Keratinocyte (primary cell): ENCODE results near the gene TMEM132C. TPM values are rescaled to one million over a fixed set of nuclear protein-coding genes. Genes with fewer than 3 reads are reported as not detected.

ENCODE experiments used
- DNase-seq: peaks from one replicate; pipeline ENCODE4 v3.0.0-alpha.2; 2011; ENCODE audit warnings: low read depth, missing footprints, low spot score
- FAIRE-seq: peaks from 2 replicates; lab custom pipeline; 2011; peaks lifted over from hg19 to GRCh38; lab: Jason Lieb, UNC
- H2AFZ ChIP-seq: 2 replicates; pipeline ENCODE4 v1.6.0; 2012; ENCODE audit warnings: low read length, control low read depth, inconsistent platforms; ENCODE audit not compliant: control insufficient read depth
- H3K27ac ChIP-seq: 2 replicates; pipeline ENCODE4 v1.5.1; 2011; ENCODE audit warnings: low read length; ENCODE audit not compliant: control insufficient read depth, insufficient read depth
- H3K27me3 ChIP-seq: 3 replicates; pipeline ENCODE4 v1.6.0; 2011; ENCODE audit warnings: low read length; ENCODE audit not compliant: control insufficient read depth, insufficient read depth; ENCODE audit errors: extremely low read depth
- H3K36me3 ChIP-seq, 2 experiments: 2 replicates in 1 of 2; 3 replicates in 1 of 2; pipeline ENCODE4 v1.5.1; 2011; ENCODE audit warnings: low read length in 2 of 2, mild to moderate bottlenecking in 1 of 2; ENCODE audit not compliant: control insufficient read depth in 2 of 2, insufficient read depth in 2 of 2; ENCODE audit errors: extremely low read depth in 1 of 2
- H3K4me1 ChIP-seq: 3 replicates; pipeline ENCODE4 v1.5.1; 2011; ENCODE audit warnings: low read length; ENCODE audit not compliant: control insufficient read depth, insufficient read depth; ENCODE audit errors: extremely low read depth
- H3K4me2 ChIP-seq: 3 replicates; pipeline ENCODE4 v1.6.0; 2011; ENCODE audit warnings: low read depth, low read length; ENCODE audit not compliant: control insufficient read depth, insufficient read depth; ENCODE audit errors: extremely low read depth
- H3K4me3 ChIP-seq, 3 experiments: fragments of 200-600 bp in 1 of 3; sonication (generic) in 1 of 3; 2 replicates in 2 of 3; 3 replicates in 1 of 3; pipeline ENCODE4 v1.5.1; 2011 to 2016; ENCODE audit warnings: low read length in 3 of 3, mild to moderate bottlenecking in 3 of 3, control low read depth in 2 of 3, inconsistent platforms in 1 of 3, low read depth in 1 of 3, mixed read lengths in 1 of 3, mixed run types in 1 of 3, moderate library complexity in 1 of 3; ENCODE audit not compliant: control insufficient read depth in 2 of 3, insufficient read depth in 2 of 3; ENCODE audit errors: extremely low read depth in 1 of 3
- H3K79me2 ChIP-seq: 2 replicates; pipeline ENCODE4 v1.6.0; 2012; ENCODE audit warnings: low read length; ENCODE audit not compliant: control insufficient read depth, insufficient read depth
- H3K9ac ChIP-seq: 3 replicates; pipeline ENCODE4 v1.6.0; 2011; ENCODE audit warnings: low read length; ENCODE audit not compliant: control insufficient read depth, insufficient read depth; ENCODE audit errors: extremely low read depth
- H3K9me1 ChIP-seq: 3 replicates; pipeline ENCODE4 v1.6.0; 2011; ENCODE audit warnings: low read length; ENCODE audit not compliant: control insufficient read depth, insufficient read depth; ENCODE audit errors: extremely low read depth
- H3K9me3 ChIP-seq: 2 replicates; pipeline ENCODE4 v1.5.1; 2012; ENCODE audit warnings: low read depth, low read length; ENCODE audit not compliant: control insufficient read depth
- H4K20me1 ChIP-seq: 3 replicates; pipeline ENCODE4 v1.6.0; 2011; ENCODE audit warnings: low read length; ENCODE audit not compliant: control insufficient read depth, insufficient read depth; ENCODE audit errors: extremely low read depth
- CTCF ChIP-seq, 3 experiments: IDR thresholded peaks in 1 of 3; conservative IDR thresholded peaks in 1 of 3; optimal IDR thresholded peaks in 1 of 3; 2 replicates in 2 of 3; 3 replicates in 1 of 3; pipeline versions ENCODE3 to v1.5.1; 2011; ENCODE audit warnings: low read length in 3 of 3, mild to moderate bottlenecking in 3 of 3, moderate library complexity in 2 of 3, control low read depth in 1 of 3, inconsistent platforms in 1 of 3; ENCODE audit not compliant: insufficient read depth in 2 of 3; ENCODE audit errors: extremely low read depth in 1 of 3
- EZH2 ChIP-seq: IDR thresholded peaks from one replicate; pipeline ENCODE4 v1.6.1; 2012; ENCODE audit warnings: inconsistent platforms, mild to moderate bottlenecking, low read length, moderate library complexity
- dilution Hi-C: fragments of 300-500 bp; cut with MboI; formaldehyde crosslinking; loops from one replicate; pipeline ENCODE4 v1.7.0; 2020; ENCODE audit warnings: low sequenced_read_pairs; ENCODE audit not compliant: extremely low pct_ligation_motif_present
- polyA plus RNA-seq, 5 experiments: library from polyadenylated mRNA; depleted of rRNA in 3 of 5; stranded (reverse) in 3 of 5; stranded (forward) in 1 of 5; unstranded in 1 of 5; fragments of >200 nt; gene quantifications; 1 replicate in 1 of 5; 2 replicates in 3 of 5; 3 replicates in 1 of 5; pipeline versions ENCODE4 v1.2.1 to v1.2.3, GENCODE V29; 2011 to 2012; ENCODE audit warnings: missing spikeins in 2 of 5, low read depth in 1 of 5, low replicate concordance in 1 of 5

The TMEM132C gene
- polyA plus RNA-seq, 1 donor (not counting 4 experiments of a cell fraction or from before 2014, with no cell fraction given) = not detected

- no peaks in the 10 kb centered on the region for H4K20me1 ChIP-seq
Measured at GRCh38 chr12:128382946-128383345, 116.0 kb downstream of the TMEM132C start.

GRCh38 chr12:128383357-128383937 lies 116.5 kb downstream of the TMEM132C start:
- TF ChIP-seq EZH2 = no peak
- no peak for TF ChIP-seq CTCF (optimal IDR thresholded peaks at IDR 0.05 in 1 of 3, IDR thresholded peaks at IDR 0.05 in 1 of 3, conservative IDR thresholded peaks at IDR 0.05 in 1 of 3; ENCODE audit: extremely low read depth in 1 of 3, insufficient read depth in 2 of 3, low read length in 3 of 3)
- no peaks in the 10 kb centered on the region for H3K4me1 ChIP-seq
- no peak overlapping the region for H3K4me3 ChIP-seq
- no peaks in the 10 kb centered on the region for H3K79me2 ChIP-seq
- H4K20me1 ChIP-seq = no peaks in the 10 kb centered on the region
- H3K36me3 ChIP-seq = no peaks in the 10 kb centered on the region
- dilution Hi-C loops = no loop called here
- H3K9me1 ChIP-seq = no peaks in the 10 kb centered on the region
- no peaks in the 10 kb centered on the region for H3K27me3 ChIP-seq
- no peak overlapping the region for H3K4me2 ChIP-seq
- H3K27ac ChIP-seq = no peak overlapping the region
- FAIRE-seq = no peak
- DNase-seq = no peak
- no peak overlapping the region for H3K9ac ChIP-seq
- no peak overlapping the region for H2AFZ ChIP-seq
- H3K9me3 ChIP-seq = peaks cover 12% of the 10 kb centered on the region

More at GRCh38 chr12:128382946-128383345, 116.0 kb downstream of the TMEM132C start:
- FAIRE-seq = no peak
- no peaks in the 10 kb centered on the region for H3K9me1 ChIP-seq
- no peak overlapping the region for H2AFZ ChIP-seq
- no peaks in the 10 kb centered on the region for H3K4me1 ChIP-seq
- H3K36me3 ChIP-seq = no peaks in the 10 kb centered on the region
- no peaks in the 10 kb centered on the region for H3K79me2 ChIP-seq
- dilution Hi-C loops = no loop called here
- no peak overlapping the region for H3K4me3 ChIP-seq
- DNase-seq = no peak
- H3K9me3 ChIP-seq = peaks cover 13% of the 10 kb centered on the region
- H3K4me2 ChIP-seq = no peak overlapping the region
- H3K27me3 ChIP-seq = no peaks in the 10 kb centered on the region
- no peak for TF ChIP-seq CTCF (optimal IDR thresholded peaks at IDR 0.05 in 1 of 3, IDR thresholded peaks at IDR 0.05 in 1 of 3, conservative IDR thresholded peaks at IDR 0.05 in 1 of 3; ENCODE audit: extremely low read depth in 1 of 3, insufficient read depth in 2 of 3, low read length in 3 of 3)
- no peak for TF ChIP-seq EZH2
- H3K9ac ChIP-seq = no peak overlapping the region
- no peak overlapping the region for H3K27ac ChIP-seq
